OCI-LY1 (cell line): ENCODE results near the gene LAMB3.

Experiments used
- H2AFZ ChIP-seq: fragments of 200-600 bp; sonication (generic), shearing (Covaris generic); 2 replicates; pipeline ENCODE4 v1.6.0; 2014; ENCODE audit warnings: antibody characterized with exemption, mild to moderate bottlenecking, low read length
- H3F3A ChIP-seq: fragments of 200-600 bp; sonication (generic), shearing (Covaris generic); 2 replicates; pipeline ENCODE4 v1.6.0; 2014; ENCODE audit warnings: mild to moderate bottlenecking, antibody characterized with exemption, low read length, moderate library complexity; ENCODE audit not compliant: insufficient read depth
- H3K27ac ChIP-seq: fragments of 200-600 bp; sonication (generic); 2 replicates; pipeline ENCODE4 v1.5.1; 2014; ENCODE audit warnings: low read length, mixed run types, mild to moderate bottlenecking, low read depth; ENCODE audit not compliant: poor library complexity, severe bottlenecking
- H3K27me3 ChIP-seq: fragments of 200-600 bp; sonication (generic); 2 replicates; pipeline ENCODE4 v1.6.0; 2014; ENCODE audit warnings: antibody characterized with exemption, mild to moderate bottlenecking, low read length, moderate library complexity; ENCODE audit not compliant: insufficient read depth
- H3K36me3 ChIP-seq: fragments of 200-600 bp; sonication (generic); 2 replicates; pipeline ENCODE4 v1.6.1; 2014; ENCODE audit warnings: mild to moderate bottlenecking, antibody characterized with exemption, low read length, moderate library complexity, mixed read lengths; ENCODE audit not compliant: insufficient read depth
- H3K4me1 ChIP-seq: fragments of 200-600 bp; sonication (generic); 2 replicates; pipeline ENCODE4 v1.5.1; 2014; ENCODE audit warnings: mild to moderate bottlenecking, low read length, moderate library complexity; ENCODE audit not compliant: insufficient read depth, severe bottlenecking
- H3K4me2 ChIP-seq: fragments of 200-600 bp; sonication (generic), shearing (Covaris generic); 2 replicates; pipeline ENCODE4 v1.6.1; 2014; ENCODE audit warnings: low read length
- H3K4me3 ChIP-seq: fragments of 200-600 bp; sonication (generic); 2 replicates; pipeline ENCODE4 v1.5.1; 2014; ENCODE audit warnings: low read length, low read depth, mild to moderate bottlenecking, mixed read lengths; ENCODE audit not compliant: poor library complexity, severe bottlenecking
- H3K79me2 ChIP-seq: fragments of 200-600 bp; shearing (Covaris generic); 2 replicates; pipeline ENCODE4 v1.6.1; 2016; ENCODE audit warnings: mixed run types, low read length, mixed read lengths; ENCODE audit not compliant: insufficient read depth
- H3K9ac ChIP-seq: fragments of 200-600 bp; sonication (generic), shearing (Covaris generic); 2 replicates; pipeline ENCODE4 v1.6.1; 2014; ENCODE audit warnings: mild to moderate bottlenecking, low read length, mixed read lengths
- H3K9me2 ChIP-seq: fragments of 200-600 bp; sonication (generic), shearing (Covaris generic); 2 replicates; pipeline ENCODE4 v1.6.1; 2014; ENCODE audit warnings: low read depth, mild to moderate bottlenecking, low read length, mixed read lengths
- H3K9me3 ChIP-seq: fragments of 200-600 bp; shearing (Covaris generic); 2 replicates; pipeline ENCODE4 v1.6.1; 2014; ENCODE audit warnings: low read length, mixed read lengths
- H4K20me1 ChIP-seq: fragments of 200-600 bp; sonication (generic), shearing (Covaris generic); 2 replicates; pipeline ENCODE4 v1.6.0; 2016; ENCODE audit warnings: mild to moderate bottlenecking, low read length; ENCODE audit not compliant: insufficient read depth
- EZH2 ChIP-seq: fragments of 200-600 bp; sonication (generic), shearing (Covaris generic); IDR thresholded peaks from 2 replicates; pipeline ENCODE4 v1.8.0; 2017; ENCODE audit warnings: borderline replicate concordance, mixed run types, mild to moderate bottlenecking, antibody characterized with exemption, low read length, moderate library complexity, mixed read lengths
- TF ChIP-seq, protein P1 (sequence below): fragments of 200-600 bp; sonication (generic), shearing (Covaris generic); IDR thresholded peaks from 2 replicates; pipeline ENCODE4 v1.5.1; 2017; ENCODE audit warnings: mild to moderate bottlenecking, antibody characterized with exemption, low read length, moderate library complexity, mixed read lengths

LAMB3 gene

GRCh38 chr1:209653915-209654351, 1.7 kb upstream of the LAMB3 start:
- no peaks in the 10 kb centered on the region for H3K27me3 ChIP-seq
- no peaks in the 10 kb centered on the region for H3K79me2 ChIP-seq
- H3K4me2 ChIP-seq: no peak overlapping the region
- H3K9me2 ChIP-seq: no peaks in the 10 kb centered on the region
- H3K4me3 ChIP-seq: no peak overlapping the region
- H4K20me1 ChIP-seq: no peaks in the 10 kb centered on the region
- no peak overlapping the region for H2AFZ ChIP-seq
- H3K9ac ChIP-seq: no peak overlapping the region
- no peak overlapping the region for H3K27ac ChIP-seq
- H3K4me1 ChIP-seq: no peaks in the 10 kb centered on the region
- H3K9me3 ChIP-seq: no peaks in the 10 kb centered on the region
- no peaks in the 10 kb centered on the region for H3F3A ChIP-seq
- no peaks in the 10 kb centered on the region for H3K36me3 ChIP-seq
- TF ChIP-seq, protein P1, sequence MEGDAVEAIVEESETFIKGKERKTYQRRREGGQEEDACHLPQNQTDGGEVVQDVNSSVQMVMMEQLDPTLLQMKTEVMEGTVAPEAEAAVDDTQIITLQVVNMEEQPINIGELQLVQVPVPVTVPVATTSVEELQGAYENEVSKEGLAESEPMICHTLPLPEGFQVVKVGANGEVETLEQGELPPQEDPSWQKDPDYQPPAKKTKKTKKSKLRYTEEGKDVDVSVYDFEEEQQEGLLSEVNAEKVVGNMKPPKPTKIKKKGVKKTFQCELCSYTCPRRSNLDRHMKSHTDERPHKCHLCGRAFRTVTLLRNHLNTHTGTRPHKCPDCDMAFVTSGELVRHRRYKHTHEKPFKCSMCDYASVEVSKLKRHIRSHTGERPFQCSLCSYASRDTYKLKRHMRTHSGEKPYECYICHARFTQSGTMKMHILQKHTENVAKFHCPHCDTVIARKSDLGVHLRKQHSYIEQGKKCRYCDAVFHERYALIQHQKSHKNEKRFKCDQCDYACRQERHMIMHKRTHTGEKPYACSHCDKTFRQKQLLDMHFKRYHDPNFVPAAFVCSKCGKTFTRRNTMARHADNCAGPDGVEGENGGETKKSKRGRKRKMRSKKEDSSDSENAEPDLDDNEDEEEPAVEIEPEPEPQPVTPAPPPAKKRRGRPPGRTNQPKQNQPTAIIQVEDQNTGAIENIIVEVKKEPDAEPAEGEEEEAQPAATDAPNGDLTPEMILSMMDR: no peak
- no peak for TF ChIP-seq EZH2

DNA sequence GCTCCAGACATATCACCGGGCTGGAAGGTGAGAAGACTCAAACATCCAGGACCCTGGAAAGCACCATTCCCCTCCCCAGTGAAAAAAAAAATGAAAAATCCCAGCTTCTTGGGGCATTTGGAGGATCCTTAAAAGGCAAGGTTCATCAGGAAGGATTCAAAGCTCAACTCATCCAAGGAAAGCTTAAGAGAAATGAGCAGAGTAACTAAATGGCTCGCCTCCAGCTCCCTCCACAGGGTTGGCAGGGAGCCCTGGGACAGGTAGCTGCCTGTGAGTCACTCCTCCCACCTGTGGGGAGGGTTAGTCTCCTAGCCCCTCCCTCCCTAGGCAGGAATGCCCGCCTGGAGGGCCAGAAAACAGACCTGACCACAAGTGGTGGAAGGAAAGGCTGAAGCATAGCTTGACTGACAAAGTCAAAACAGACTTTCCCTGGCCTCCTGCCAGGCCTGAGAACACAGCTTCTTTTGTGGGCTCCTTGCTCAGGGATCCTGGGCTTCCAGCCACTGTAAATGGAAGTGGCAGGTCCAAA, 712 bp upstream of the LAMB3 start:
- Histone ChIP-seq H3K4me1 (no peaks in the 10 kb centered on the region), H3K79me2 (no peaks in the 10 kb centered on the region)

DNA sequence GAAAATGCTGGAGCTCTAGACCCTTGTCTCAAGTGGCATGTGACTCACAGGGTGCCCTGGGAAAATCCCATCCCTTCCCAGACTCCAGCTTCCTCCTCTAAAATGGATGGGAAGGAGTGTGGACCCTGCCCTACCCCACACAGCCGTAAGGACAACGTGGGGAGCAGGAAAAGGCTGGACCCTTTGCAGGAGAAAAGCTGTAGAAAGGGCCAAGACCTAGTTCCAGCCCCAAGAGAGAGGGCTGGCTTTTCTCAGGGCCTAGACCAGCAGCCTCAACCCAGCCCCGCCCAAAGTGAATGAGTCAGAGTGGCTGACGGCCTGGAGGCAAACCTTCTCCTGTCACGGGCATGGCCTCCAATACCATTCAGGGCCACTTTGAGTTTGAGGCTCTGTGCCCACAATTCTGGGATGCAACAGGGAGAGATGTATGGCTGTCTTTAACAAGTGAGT, 1.1 kb downstream of the LAMB3 start:
- H2AFZ ChIP-seq: no peak overlapping the region
- no peak overlapping the region for H3K9ac ChIP-seq

More for the DNA sequence above, 712 bp upstream of the LAMB3 start:
- no peak overlapping the region for H3K9ac ChIP-seq
- no peak overlapping the region for H3K4me3 ChIP-seq
- TF ChIP-seq, protein P1: no peak
- no peaks in the 10 kb centered on the region for H3F3A ChIP-seq
- H4K20me1 ChIP-seq: no peaks in the 10 kb centered on the region
- no peaks in the 10 kb centered on the region for H3K36me3 ChIP-seq
- no peak overlapping the region for H3K4me2 ChIP-seq
- no peaks in the 10 kb centered on the region for H3K27me3 ChIP-seq
- no peak overlapping the region for H2AFZ ChIP-seq
- H3K9me3 ChIP-seq: no peaks in the 10 kb centered on the region
- H3K9me2 ChIP-seq: no peaks in the 10 kb centered on the region
- H3K27ac ChIP-seq: no peak overlapping the region

More for the DNA sequence above, 1.1 kb downstream of the LAMB3 start:
- TF ChIP-seq, protein P1: no peak
- no peak for TF ChIP-seq EZH2
- Histone ChIP-seq H4K20me1 (no peaks in the 10 kb centered on the region), H3K79me2 (no peaks in the 10 kb centered on the region), H3K36me3 (no peaks in the 10 kb centered on the region), H3K4me2 (no peak overlapping the region), H3K9me3 (no peaks in the 10 kb centered on the region), H3F3A (no peaks in the 10 kb centered on the region), H3K9me2 (no peaks in the 10 kb centered on the region), H3K4me3 (no peak overlapping the region), H3K27ac (no peak overlapping the region), H3K4me1 (no peaks in the 10 kb centered on the region), H3K27me3 (no peaks in the 10 kb centered on the region)
